ENCODE results near the gene NOL7. TPM values are rescaled to one million over a fixed set of nuclear protein-coding genes. Genes with fewer than 3 reads are reported as not detected.

Gene NOL7
- total and polyA plus RNA-seq, 9 of the 15 experiments (the other 6 are each of a cell fraction or from before 2014, with no cell fraction given): 19.4 to 235 (median 157) TPM

DNA sequence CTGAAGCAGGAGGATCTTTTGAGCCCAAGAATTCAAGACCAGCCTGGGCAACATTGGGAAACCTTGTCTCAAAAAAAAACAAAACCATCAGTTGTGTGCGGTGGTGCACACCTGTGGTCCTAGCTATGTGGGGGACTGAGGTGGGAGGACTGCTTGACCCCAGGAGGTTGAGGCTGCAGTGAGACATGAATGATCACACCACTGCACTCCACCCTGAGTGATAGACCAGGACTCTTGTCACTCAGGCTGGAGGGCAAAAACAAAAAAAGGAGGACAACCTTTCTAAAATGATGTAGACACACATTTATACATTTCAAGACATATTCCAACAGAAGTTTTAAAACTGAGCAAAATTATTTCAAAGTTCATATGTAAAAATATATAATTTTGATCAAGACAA, 45.1 kb downstream of the NOL7 start:
- in situ Hi-C loops (cut with MboI): no loop called here

More for the DNA sequence above, 45.1 kb downstream of the NOL7 start:
- Histone ChIP-seq H3K36me3 (ENCODE audit: control insufficient read depth, insufficient read depth, low read length) (peaks cover 22% of the 10 kb centered on the region; the same call in 2 of the 3 replicates), H4K20me1 (replicated peaks; ENCODE audit: control insufficient read depth, insufficient read depth, low read length) (no peaks in the 10 kb centered on the region), H3K4me3 (no peak overlapping the region), H3K4me2 (ENCODE audit: insufficient read depth, low read length) (no peak overlapping the region; the same call in 1 of the 2 replicates), H3K9ac (ENCODE audit: insufficient read depth in 1 of 2, low read depth in 2 of 2, low read length in 2 of 2) (peak overlapping the region; percentile 10 to 47; a peak in 1 of 4 replicates), H3K79me2 (ENCODE audit: control insufficient read depth, insufficient read depth, low read length) (peaks cover 98% of the 10 kb centered on the region), H3K9me3 (replicated peaks; ENCODE audit: control insufficient read depth, insufficient read depth, low read depth, low read length) (no peaks in the 10 kb centered on the region), H2AFZ (ENCODE audit: low read depth, low read length) (no peak overlapping the region), H3K27ac (ENCODE audit: extremely low read depth, low read depth, low read length) (peak overlapping the region; percentile 45; the same call in 1 of the 3 replicates), H3K9me1 (ENCODE audit: control insufficient read depth, insufficient read depth, low read length) (no peaks in the 10 kb centered on the region), H3K4me1 (replicated peaks in 1 of 2; ENCODE audit: control insufficient read depth in 2 of 2, insufficient read depth in 2 of 2, low read length in 2 of 2) (peaks cover 9 to 33% of the 10 kb centered on the region in 2 experiments), H3K27me3 (ENCODE audit: control insufficient read depth in 2 of 2, insufficient read depth in 2 of 2, low read length in 2 of 2) (no peaks in the 10 kb centered on the region)
- BruUV-seq (replicated peaks): no TSS peak
- TF ChIP-seq ARID3A (IDR thresholded peaks at IDR 0.05; ENCODE audit: borderline replicate concordance, low read depth, low read length): no peak
- no peak for TF ChIP-seq BMI1 (IDR thresholded peaks at IDR 0.05; ENCODE audit: low read length)
- no peak for TF ChIP-seq UBTF (IDR thresholded peaks at IDR 0.05; ENCODE audit: borderline replicate concordance in 1 of 2, low read depth in 2 of 2, low read length in 2 of 2)
- peak; percentile 53; the same call in 1 of the 2 replicates for TF ChIP-seq PKNOX1 (IDR thresholded peaks at IDR 0.05)
- no peak for TF ChIP-seq XRCC4 (IDR thresholded peaks at IDR 0.05; ENCODE audit: extremely low read depth, insufficient read depth, insufficient read length)
- TF ChIP-seq, protein P1, sequence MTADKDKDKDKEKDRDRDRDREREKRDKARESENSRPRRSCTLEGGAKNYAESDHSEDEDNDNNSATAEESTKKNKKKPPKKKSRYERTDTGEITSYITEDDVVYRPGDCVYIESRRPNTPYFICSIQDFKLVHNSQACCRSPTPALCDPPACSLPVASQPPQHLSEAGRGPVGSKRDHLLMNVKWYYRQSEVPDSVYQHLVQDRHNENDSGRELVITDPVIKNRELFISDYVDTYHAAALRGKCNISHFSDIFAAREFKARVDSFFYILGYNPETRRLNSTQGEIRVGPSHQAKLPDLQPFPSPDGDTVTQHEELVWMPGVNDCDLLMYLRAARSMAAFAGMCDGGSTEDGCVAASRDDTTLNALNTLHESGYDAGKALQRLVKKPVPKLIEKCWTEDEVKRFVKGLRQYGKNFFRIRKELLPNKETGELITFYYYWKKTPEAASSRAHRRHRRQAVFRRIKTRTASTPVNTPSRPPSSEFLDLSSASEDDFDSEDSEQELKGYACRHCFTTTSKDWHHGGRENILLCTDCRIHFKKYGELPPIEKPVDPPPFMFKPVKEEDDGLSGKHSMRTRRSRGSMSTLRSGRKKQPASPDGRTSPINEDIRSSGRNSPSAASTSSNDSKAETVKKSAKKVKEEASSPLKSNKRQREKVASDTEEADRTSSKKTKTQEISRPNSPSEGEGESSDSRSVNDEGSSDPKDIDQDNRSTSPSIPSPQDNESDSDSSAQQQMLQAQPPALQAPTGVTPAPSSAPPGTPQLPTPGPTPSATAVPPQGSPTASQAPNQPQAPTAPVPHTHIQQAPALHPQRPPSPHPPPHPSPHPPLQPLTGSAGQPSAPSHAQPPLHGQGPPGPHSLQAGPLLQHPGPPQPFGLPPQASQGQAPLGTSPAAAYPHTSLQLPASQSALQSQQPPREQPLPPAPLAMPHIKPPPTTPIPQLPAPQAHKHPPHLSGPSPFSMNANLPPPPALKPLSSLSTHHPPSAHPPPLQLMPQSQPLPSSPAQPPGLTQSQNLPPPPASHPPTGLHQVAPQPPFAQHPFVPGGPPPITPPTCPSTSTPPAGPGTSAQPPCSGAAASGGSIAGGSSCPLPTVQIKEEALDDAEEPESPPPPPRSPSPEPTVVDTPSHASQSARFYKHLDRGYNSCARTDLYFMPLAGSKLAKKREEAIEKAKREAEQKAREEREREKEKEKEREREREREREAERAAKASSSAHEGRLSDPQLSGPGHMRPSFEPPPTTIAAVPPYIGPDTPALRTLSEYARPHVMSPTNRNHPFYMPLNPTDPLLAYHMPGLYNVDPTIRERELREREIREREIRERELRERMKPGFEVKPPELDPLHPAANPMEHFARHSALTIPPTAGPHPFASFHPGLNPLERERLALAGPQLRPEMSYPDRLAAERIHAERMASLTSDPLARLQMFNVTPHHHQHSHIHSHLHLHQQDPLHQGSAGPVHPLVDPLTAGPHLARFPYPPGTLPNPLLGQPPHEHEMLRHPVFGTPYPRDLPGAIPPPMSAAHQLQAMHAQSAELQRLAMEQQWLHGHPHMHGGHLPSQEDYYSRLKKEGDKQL (CRISPR knock-in tag; IDR thresholded peaks at IDR 0.05; ENCODE audit: borderline replicate concordance): no peak
- TF ChIP-seq TAL1 (IDR thresholded peaks at IDR 0.05): no peak
- TF ChIP-seq TAF1 (IDR thresholded peaks at IDR 0.05; ENCODE audit: control insufficient read depth, extremely low read depth, insufficient read depth, low read length, severe bottlenecking): no peak
- peak; percentile 62 for ATAC-seq
- DNase-seq (ENCODE audit: extremely low read depth in 1 of 4, low spot score in 3 of 4): no peak
- no peak for FAIRE-seq
- intact Hi-C loops (cut with micrococcal nuclease): no loop called here
- CTCF ChIA-PET (ENCODE audit: low intra/inter-chr PET ratio): no interaction called here
- POLR2A ChIA-PET: interaction anchor here (0.6 to 1.5 kb wide), 5 partner anchors 11 to 707 kb away, joined by 3 to 5 read pairs (median 3); no protein-coding TSS in a partner anchor
- WGBS (ENCODE audit: insufficient coverage, low coverage, missing lambda C conversion rate): 63% methylated on average over 1 of the region's 1 CpG
